Activated CD4-positive, CD25-positive, alpha-beta regulatory T cell (primary cell): ENCODE results near the gene MCF2L.

Source experiments
- DNase-seq, 4 experiments: peaks; one replicate each; lab custom pipeline; 2025; lab: John Stamatoyannopoulos, UW

The MCF2L gene

GRCh38 chr13:112965573-112966115, 3.4 kb upstream of the MCF2L start:
- DNase-seq: no peak

GRCh38 chr13:112966776-112967175, 2.2 kb upstream of the MCF2L start:
- no peak for DNase-seq

- no peak for DNase-seq
These were observed 1.2 kb upstream of the MCF2L start for GRCh38 chr13:112967686-112968379.

GRCh38 chr13:112968380-112968909, 569 bp upstream of the MCF2L start:
- peak in 2 of 4 experiments; percentile 24 to 34 for DNase-seq

GRCh38 chr13:112969692-112970338, 801 bp downstream of the MCF2L start:
- DNase-seq: no peak

- DNase-seq: no peak
These were observed 1.7 kb downstream of the MCF2L start for GRCh38 chr13:112970552-112971287.

GRCh38 chr13:112971288-112971643, 2.3 kb downstream of the MCF2L start:
- DNase-seq: no peak

- no peak for DNase-seq
These were observed 3.2 kb downstream of the MCF2L start for GRCh38 chr13:112972258-112972657.

- DNase-seq: no peak
These were observed 4.0 kb downstream of the MCF2L start for GRCh38 chr13:112972867-112973576.

GRCh38 chr13:112973577-112973951, 4.5 kb downstream of the MCF2L start:
- no peak for DNase-seq

GRCh38 chr13:112974125-112974524, 5.1 kb downstream of the MCF2L start:
- no peak for DNase-seq

- DNase-seq: no peak
These were observed 5.7 kb downstream of the MCF2L start for GRCh38 chr13:112974671-112975070.

GRCh38 chr13:112975401-112975939, 6.5 kb downstream of the MCF2L start:
- no peak for DNase-seq

GRCh38 chr13:112976526-112976925, 7.5 kb downstream of the MCF2L start:
- no peak for DNase-seq

- DNase-seq: no peak
These were observed 8.1 kb downstream of the MCF2L start for GRCh38 chr13:112977091-112977490.

- DNase-seq: no peak
These were observed 8.5 kb downstream of the MCF2L start for GRCh38 chr13:112977525-112977924.

- no peak for DNase-seq
These were observed 9.8 kb downstream of the MCF2L start for GRCh38 chr13:112978561-112979405.

GRCh38 chr13:112979406-112979902, 10.4 kb downstream of the MCF2L start:
- DNase-seq: no peak

GRCh38 chr13:112980434-112980833, 11.4 kb downstream of the MCF2L start:
- no peak for DNase-seq

GRCh38 chr13:112981451-112981850, 12.4 kb downstream of the MCF2L start:
- no peak for DNase-seq
